AG10803 (cell line): Measurements from ENCODE around the gene TNC.

Experiments
- DNase-seq: peaks from one replicate; pipeline ENCODE4 v3.0.0; 2010; ENCODE audit warnings: low read depth
- H3K4me3 ChIP-seq: 2 replicates; pipeline ENCODE4 v1.5.1; 2011; ENCODE audit warnings: mild to moderate bottlenecking, low read length, control low read depth
- TF ChIP-seq, protein P1 (sequence below): conservative IDR thresholded peaks from 2 replicates; pipeline ENCODE4 v1.5.1; 2011; ENCODE audit warnings: mild to moderate bottlenecking, low read length, control low read depth, inconsistent platforms

Gene TNC

DNA sequence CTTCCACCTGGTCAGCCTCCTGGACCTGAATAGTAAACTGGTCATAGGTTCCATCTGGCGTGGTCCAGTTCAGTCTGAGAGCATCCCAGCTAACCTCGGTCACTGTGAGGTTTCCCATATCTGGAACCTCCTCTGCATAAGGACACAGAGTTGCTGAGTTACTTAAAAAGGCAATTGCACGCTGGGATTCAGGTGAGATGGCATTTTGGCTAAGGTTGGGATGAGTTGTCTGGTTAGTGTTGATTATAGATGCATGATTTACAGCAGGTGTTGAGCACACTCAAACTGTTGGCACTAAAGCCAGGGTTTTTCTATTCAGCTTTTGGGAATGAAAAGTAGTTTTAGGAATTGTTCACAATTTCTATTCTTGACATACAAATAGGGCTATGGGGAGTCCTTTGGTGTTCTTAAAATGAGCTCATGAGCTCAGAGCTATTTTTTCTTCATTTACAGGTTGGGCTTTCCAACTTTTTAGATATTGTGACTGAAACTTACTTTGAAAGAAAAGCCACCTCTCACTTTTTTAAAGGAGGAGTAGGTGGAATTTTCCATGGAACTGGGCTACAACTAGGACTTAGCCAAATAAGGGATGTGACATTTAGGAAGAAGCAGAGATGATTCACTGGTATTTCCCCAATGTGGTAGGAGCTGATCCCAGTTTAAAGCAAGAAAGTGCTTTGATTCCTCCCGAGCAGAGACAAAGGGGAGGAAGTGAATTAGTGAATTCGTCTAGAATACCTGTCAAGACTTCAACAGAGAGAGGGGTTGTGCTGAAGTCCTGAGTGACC, 54.7 kb downstream of the TNC start:
- peak; percentile 55 for DNase-seq
- TF ChIP-seq, protein P1, sequence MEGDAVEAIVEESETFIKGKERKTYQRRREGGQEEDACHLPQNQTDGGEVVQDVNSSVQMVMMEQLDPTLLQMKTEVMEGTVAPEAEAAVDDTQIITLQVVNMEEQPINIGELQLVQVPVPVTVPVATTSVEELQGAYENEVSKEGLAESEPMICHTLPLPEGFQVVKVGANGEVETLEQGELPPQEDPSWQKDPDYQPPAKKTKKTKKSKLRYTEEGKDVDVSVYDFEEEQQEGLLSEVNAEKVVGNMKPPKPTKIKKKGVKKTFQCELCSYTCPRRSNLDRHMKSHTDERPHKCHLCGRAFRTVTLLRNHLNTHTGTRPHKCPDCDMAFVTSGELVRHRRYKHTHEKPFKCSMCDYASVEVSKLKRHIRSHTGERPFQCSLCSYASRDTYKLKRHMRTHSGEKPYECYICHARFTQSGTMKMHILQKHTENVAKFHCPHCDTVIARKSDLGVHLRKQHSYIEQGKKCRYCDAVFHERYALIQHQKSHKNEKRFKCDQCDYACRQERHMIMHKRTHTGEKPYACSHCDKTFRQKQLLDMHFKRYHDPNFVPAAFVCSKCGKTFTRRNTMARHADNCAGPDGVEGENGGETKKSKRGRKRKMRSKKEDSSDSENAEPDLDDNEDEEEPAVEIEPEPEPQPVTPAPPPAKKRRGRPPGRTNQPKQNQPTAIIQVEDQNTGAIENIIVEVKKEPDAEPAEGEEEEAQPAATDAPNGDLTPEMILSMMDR, result no peak
- H3K4me3 ChIP-seq, result no peak overlapping the region

GRCh38 chr9:115058684-115059315, 59.2 kb downstream of the TNC start:
- TF ChIP-seq, protein P1, result no peak
- no peak overlapping the region for H3K4me3 ChIP-seq
- DNase-seq, result peak; percentile 83

DNA sequence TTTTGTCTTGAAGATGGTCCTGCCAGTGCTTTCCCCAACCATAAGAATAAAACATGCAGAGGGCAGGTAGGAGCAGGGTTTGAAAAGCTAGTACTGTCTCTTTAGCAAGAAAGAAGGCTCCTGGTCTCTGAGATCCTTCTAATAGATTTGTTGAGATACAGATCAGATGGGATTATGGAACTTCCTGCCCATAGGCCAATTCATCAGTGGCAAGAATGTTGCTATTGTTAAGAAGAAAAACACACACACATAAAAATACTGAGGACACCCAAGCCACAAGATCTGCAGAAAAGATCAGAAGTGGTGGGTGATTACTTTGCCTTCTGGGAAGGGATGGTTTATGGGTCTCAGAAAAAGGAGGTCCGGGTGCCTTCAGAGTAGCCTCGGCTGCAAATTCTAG, 59.8 kb downstream of the TNC start:
- TF ChIP-seq, protein P1, result no peak
- no peak overlapping the region for H3K4me3 ChIP-seq
- DNase-seq, result no peak

GRCh38 chr9:115057559-115057958, 60.4 kb downstream of the TNC start:
- no peak overlapping the region for H3K4me3 ChIP-seq
- no peak for DNase-seq
- TF ChIP-seq, protein P1, result no peak

DNA sequence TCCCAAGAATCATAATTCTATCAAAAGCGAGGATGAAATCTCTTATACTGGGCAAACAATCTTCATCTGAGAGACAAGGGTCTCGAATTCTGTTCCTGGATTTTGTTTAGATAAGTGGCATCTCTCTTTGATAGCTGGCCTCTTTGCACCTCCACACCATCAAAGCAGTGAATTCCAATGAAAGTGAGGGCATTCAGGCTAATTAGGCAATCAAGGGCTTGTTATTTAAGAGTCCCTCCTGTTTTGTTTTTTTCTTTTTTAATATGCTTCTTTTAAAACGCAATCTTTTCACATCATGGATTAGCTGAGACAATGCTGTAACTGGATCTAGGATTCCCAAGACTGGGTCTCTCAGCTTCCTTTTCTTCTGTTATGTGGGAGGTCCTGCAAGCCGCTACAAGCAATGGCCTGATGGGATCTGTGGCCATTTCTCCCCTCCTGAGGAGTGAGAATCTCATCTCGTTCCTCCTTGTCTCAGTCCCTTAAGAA, 67.9 kb downstream of the TNC start:
- TF ChIP-seq, protein P1, result no peak
- H3K4me3 ChIP-seq, result no peak overlapping the region

GRCh38 chr9:115046824-115047223, 71.1 kb downstream of the TNC start:
- TF ChIP-seq, protein P1, result no peak
- no peak overlapping the region for H3K4me3 ChIP-seq
- DNase-seq, result no peak

More for the DNA sequence above, 67.9 kb downstream of the TNC start:
- DNase-seq, result no peak

DNA sequence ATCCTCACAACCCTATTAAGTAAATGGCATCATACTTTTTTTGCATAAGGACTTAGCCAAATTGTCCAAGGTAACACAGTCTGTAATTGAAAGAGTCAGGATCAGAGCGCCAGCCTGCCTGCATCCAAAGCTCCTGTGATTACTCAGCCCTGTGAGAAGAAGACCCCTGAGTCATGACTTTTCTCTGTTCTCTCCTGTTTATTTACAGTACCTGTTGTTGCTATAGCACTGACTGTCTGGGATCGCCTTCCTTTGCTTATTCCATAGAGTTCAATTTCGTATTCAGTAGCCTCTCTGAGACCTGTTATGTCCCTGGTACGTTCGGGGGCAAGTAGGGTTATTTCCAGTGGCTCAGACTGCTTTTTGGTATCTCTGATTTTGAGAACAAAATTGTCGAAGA, 71.8 kb downstream of the TNC start:
- DNase-seq, result no peak
- TF ChIP-seq, protein P1, result no peak
- no peak overlapping the region for H3K4me3 ChIP-seq
